ENCODE results near the gene ANP32B.

- TF ChIP-seq CTCF (IDR thresholded peaks at IDR 0.05; ENCODE audit: insufficient read depth, low read depth, low read length): no peak
- TF ChIP-seq EZH2 (IDR thresholded peaks at IDR 0.05; ENCODE audit: insufficient read depth, low read length): no peak
These were observed 547 bp downstream of the ANP32B start for GRCh38 chr9:97983589-97984187.

Data from astrocyte (in vitro differentiated cells and primary cell).